GM19025 (cell line): ENCODE measurements around the gene MRPL39.

Source experiments
- ATAC-seq: cut with Tn5 transposase; IDR thresholded peaks from one replicate; pipeline ENCODE4 v1.9.1; 2021; ENCODE audit warnings: mild to moderate bottlenecking, low read depth, moderate library complexity; ENCODE audit not compliant: unreplicated experiment

MRPL39 gene

GRCh38 chr21:25615880-25616279 is 8.6 kb upstream of the MRPL39 start:
- ATAC-seq, result no peak

GRCh38 chr21:25614441-25614840 is 7.2 kb upstream of the MRPL39 start:
- no peak for ATAC-seq

DNA sequence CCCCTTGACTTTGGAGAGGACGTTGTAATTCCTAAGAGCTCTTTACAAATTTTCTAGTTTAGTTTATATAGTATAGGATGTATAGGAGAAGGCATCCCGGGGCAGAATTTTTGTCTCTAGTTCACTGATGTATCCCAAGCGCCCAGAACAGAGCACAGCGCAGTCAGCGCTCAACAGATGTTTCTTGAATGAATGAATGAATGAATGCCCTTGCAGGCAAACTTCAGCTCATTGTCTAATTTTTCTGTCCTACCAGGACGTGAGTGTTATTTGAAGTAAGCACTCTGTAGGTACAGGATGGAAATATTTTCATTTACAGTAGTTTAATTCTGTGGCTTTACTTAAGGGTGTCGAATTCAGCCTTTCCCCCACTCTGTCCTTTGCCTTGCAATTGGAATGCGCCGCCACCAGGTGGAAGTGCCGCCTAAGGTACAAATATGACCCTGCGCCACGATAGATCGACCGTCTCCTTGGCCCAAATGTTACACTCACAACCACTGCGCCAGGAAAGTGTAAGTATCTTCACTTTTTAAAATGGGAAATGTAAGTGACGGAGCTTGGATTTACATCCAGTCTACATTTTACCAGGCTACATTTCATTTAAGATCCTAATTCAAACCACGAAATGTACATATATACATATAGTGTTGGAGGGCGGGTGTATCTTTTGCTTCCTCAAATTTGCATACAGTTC is 910 bp upstream of the MRPL39 start:
- ATAC-seq, result peak; percentile 73

GRCh38 chr21:25589887-25590286 is 17.4 kb downstream of the MRPL39 start:
- no peak for ATAC-seq

DNA sequence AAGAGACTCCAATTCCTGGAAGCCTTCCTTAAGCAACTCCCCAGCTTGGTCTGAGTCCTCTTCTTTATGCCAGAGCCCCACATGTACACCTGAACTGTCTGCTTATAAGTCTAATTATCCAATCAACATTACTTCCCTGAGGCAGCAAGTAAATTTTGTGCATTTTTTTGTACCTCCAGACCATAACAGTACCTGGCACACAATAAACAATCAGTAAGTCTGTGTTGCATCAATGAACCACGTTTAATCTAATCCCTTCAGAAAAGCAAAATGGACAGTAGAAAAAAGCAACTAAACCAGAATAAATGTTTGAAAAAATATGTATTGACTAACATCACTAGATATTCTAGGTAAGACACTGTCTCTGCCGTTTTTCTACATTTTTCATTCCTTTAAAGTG is 20.5 kb downstream of the MRPL39 start:
- no peak for ATAC-seq

DNA sequence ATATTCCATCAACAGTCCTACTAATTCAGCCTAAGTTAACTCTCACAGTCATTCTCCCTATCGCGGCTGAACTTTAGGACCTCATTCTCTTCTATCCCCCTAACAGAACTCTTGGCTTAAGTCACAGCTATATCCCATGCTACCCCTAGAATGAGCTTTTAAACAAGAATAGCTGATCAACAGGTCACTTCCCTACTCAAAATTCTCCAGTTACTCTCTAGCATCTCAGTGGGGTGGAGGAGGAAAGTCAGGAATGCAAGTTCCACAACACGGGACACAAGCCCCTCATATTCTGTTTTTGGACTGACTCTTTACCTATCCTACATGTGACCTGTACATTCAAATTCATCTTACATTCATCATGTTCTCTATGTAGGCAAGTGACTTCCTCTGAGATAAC is 21.0 kb downstream of the MRPL39 start:
- no peak for ATAC-seq

DNA sequence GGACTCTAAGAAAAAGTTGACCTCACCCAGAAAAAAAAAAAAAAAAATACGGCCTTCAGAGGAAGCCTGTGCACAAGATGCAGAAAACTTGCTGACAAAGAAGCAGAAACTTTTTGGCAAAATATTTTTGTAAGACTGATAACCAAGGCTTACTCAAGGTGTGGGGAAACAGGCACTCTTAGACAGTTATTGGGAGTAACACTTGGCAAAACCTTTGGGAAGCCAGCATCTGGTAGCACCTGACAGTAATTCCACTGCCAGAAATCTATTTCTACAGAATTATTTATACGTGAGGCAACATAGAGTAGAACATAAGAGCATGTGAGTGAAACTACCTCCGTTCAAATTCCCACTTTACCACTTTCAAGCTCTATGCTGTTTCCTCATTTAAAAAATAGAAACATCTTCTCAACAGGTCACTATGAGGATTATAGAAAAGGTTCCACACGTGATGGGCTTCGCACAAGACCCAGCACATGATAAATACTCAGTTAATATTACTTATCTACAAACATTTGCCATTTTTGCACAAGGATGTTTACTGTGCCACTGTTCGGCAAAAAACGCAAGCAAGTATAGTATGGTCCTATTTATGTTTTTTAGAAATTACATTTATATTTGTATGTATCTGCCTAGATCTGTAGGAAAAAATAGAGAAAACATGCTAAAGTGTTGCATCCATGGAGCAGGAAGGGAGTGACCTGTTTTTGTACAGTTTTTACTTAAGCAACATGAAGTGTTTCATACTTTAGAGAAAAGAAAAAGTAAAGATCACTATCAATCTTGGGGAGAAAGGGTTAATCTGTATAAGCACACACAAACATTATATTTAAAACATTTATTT is 22.2 kb downstream of the MRPL39 start:
- ATAC-seq, result no peak

GRCh38 chr21:25583370-25584130 is 23.7 kb downstream of the MRPL39 start:
- ATAC-seq, result no peak

GRCh38 chr21:25582888-25583287 is 24.4 kb downstream of the MRPL39 start:
- no peak for ATAC-seq

DNA sequence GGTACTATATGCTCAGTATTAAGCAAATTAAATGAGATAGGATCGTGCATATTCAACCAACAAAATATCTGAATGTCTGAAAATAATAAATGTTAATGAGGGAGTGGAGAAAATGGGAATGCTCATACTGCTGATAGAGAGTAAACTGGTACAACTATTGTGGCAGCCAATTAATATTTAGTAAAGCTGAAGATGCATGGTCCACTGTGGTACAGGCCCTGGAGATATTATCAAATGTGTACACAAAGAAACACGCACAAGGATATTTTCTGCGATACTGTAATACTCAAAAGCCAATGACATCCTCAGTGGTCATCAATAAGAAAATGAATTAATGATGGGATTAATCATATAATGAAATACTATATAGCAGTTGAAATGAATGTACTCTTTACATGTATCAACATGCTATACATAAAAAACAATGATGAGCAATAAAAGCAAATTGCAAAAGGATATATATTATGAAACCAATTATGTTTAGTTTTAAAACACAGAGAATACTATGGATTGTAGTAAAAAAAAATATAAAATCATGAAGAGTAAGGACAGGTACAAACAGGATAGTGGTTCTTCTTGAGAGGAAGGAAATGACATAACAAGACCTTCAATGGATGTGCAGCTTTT is 25.0 kb downstream of the MRPL39 start:
- ATAC-seq, result no peak

DNA sequence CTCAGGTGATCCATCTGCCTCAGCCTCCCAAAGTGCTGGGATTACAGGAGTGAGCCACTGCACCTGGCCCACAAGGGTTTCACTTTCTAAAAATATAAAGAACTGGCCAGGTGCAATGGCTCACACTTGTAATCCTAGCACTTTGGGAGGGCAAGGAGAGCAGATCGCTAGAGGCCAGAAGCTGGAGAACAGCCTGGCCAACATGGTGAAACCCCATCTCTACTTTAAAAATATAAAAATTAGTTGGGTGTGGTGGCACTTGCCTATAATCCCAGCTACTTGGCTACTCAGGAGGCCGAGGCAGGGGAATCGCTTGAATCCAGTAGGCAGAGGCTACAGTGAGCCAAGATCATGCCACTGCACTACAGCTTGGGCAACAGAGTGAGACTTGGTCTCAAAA is 25.7 kb downstream of the MRPL39 start:
- ATAC-seq, result no peak

GRCh38 chr21:25580912-25581260 is 26.4 kb downstream of the MRPL39 start:
- no peak for ATAC-seq

- no peak for ATAC-seq
These were observed 27.9 kb downstream of the MRPL39 start for GRCh38 chr21:25579226-25580013.

GRCh38 chr21:25578056-25578961 is 29.0 kb downstream of the MRPL39 start:
- ATAC-seq, result no peak

- no peak for ATAC-seq
These were observed 29.7 kb downstream of the MRPL39 start for GRCh38 chr21:25577424-25578055.

DNA sequence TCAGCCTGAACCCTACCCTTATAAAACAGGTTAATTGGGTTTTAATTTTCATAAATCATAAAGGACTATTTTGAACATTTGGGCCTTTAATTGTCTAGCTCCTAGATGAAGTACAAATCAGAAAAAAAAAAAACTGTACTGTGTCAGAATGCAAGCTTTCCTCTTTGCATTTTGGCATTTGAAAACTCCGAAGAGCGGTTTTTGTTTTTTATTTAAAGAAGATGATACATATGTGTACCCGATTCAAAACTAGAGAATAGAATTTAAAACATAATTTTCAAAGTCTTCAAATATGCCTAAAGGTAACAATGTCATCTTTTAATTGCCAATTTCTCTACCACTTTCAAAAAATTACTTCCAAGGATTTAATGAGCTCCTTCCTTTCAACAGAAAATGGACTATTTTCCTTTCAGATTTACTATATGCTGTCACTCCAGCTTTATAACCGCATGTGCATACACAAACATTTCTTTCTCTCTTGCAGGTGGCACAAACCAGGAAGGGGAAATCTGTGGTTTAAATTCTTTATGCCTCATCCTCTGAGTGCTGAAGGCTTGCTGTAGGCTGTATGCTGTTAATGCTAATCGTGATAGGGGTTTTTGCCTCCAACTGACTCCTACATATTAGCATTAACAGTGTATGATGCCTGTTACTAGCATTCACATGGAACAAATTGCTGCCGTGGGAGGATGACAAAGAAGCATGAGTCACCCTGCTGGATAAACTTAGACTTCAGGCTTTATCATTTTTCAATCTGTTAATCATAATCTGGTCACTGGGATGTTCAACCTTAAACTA is 33.7 kb downstream of the MRPL39 start:
- peak; percentile 16 for ATAC-seq

- peak; percentile 35 for ATAC-seq
These were observed 34.4 kb downstream of the MRPL39 start for GRCh38 chr21:25572861-25573310.

DNA sequence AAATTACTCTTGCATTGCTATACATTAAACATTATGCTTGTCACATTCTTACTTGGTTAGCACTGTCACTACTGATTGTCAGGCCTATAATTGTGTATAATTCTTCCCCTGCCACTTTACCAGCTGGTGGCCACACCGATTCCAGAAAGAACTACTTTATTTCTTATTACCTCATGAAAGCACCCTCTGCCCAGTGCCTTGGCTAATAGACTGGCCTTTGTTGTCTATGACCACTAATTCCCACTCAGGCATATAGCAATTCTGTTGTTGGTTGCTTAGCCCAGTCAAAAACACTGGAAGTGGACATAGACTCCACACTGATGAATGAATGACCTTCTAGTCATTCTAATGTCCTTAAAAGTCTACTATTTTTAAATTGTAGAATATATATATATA is 35.6 kb downstream of the MRPL39 start:
- no peak for ATAC-seq
